Measurements from ENCODE around the gene PTGER3. TPM values are rescaled to one million over a fixed set of nuclear protein-coding genes. Genes with fewer than 3 reads are reported as not detected.
"Not testable (repeated sequence)": the region's sequence is repeated elsewhere in the genome, so short reads cannot be mapped to it uniquely, and the experiment has no call there.

The PTGER3 gene
- total RNA-seq, 1 experiment from 2014 or later, result not detected

DNA sequence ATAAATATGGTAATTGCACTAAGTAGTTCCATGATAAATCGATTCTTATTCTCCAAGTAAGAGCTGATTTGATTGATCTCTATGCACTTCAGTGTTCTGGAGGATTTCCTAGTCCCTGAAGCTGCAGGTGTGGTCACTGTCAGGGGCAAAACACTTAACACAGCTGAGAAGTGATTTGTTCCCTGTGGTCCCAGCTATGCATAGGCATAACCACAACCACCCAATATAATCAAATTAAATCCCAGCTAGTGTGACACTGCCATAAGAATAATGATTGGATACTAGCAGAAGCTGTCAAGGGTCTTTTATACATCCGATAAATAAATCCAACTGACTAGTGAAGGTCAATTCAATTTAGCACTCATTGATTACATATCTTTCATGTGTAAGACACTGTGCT lies 60.1 kb downstream of the PTGER3 start:
- Mint-ChIP-seq H3K4me1 (ENCODE audit: low read depth, unreplicated experiment) (no peaks in the 10 kb centered on the region), H3K27ac (ENCODE audit: unreplicated experiment) (no peak overlapping the region), H3K27me3 (ENCODE audit: insufficient read depth, unreplicated experiment) (peaks cover 2% of the 10 kb centered on the region), H3K4me3 (ENCODE audit: unreplicated experiment) (no peak overlapping the region), H3K36me3 (ENCODE audit: insufficient read depth, unreplicated experiment) (no peaks in the 10 kb centered on the region), H3K9me3 (ENCODE audit: unreplicated experiment) (no peaks in the 10 kb centered on the region)
- Histone ChIP-seq H3K27me3 (replicated peaks; ENCODE audit: control insufficient read depth, insufficient read depth, low read length) (no peaks in the 10 kb centered on the region), H3K4me3 (ENCODE audit: low read depth, low read length) (no peak overlapping the region), H3K36me3 (ENCODE audit: control insufficient read depth, insufficient read depth, low read length) (no peaks in the 10 kb centered on the region), H3K9me3 (no peaks in the 10 kb centered on the region), H3K4me1 (no peaks in the 10 kb centered on the region)
- CTCF ChIA-PET, result no interaction called here
- POLR2A ChIA-PET, result no interaction called here
- intact Hi-C loops (cut with micrococcal nuclease; ENCODE audit: unreplicated experiment), result no loop called here
- no TSS peak for BruUV-seq (replicated peaks)
- DNase-seq, result no peak
- TF ChIP-seq, protein P1, sequence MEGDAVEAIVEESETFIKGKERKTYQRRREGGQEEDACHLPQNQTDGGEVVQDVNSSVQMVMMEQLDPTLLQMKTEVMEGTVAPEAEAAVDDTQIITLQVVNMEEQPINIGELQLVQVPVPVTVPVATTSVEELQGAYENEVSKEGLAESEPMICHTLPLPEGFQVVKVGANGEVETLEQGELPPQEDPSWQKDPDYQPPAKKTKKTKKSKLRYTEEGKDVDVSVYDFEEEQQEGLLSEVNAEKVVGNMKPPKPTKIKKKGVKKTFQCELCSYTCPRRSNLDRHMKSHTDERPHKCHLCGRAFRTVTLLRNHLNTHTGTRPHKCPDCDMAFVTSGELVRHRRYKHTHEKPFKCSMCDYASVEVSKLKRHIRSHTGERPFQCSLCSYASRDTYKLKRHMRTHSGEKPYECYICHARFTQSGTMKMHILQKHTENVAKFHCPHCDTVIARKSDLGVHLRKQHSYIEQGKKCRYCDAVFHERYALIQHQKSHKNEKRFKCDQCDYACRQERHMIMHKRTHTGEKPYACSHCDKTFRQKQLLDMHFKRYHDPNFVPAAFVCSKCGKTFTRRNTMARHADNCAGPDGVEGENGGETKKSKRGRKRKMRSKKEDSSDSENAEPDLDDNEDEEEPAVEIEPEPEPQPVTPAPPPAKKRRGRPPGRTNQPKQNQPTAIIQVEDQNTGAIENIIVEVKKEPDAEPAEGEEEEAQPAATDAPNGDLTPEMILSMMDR (IDR thresholded peaks at IDR 0.05; ENCODE audit: insufficient read depth in 1 of 2, low read depth in 1 of 2, low read length in 1 of 2, severe bottlenecking in 1 of 2, unreplicated experiment in 1 of 2), result no peak

DNA sequence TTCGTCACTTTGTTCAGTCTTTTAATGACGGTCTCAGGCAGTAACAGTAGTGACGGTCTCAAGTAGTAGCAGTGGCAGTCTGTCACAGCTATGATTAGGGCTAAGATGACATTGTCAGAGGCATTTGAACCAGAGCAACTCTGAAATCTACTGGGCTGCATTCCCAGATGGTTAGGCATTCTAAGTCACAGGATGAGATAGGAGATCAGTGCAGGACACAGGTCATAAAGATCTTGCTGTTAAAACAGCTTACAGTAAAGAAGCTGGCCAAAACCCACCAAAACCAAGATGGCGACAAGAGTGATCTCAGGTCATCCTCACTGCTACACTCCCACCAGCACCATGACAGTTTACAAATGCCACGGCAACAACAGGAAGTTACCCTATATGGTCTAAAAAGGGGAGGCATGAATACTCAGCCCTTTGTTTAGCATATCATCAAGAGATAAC lies 61.8 kb downstream of the PTGER3 start:
- H3K27me3 Mint-ChIP-seq (ENCODE audit: insufficient read depth, unreplicated experiment); H3K4me1 ChIP-seq; DNase-seq; CTCF ChIA-PET; H3K36me3 ChIP-seq (ENCODE audit: control insufficient read depth, insufficient read depth, low read length); POLR2A ChIA-PET; H3K9me3 ChIP-seq; H3K4me1 Mint-ChIP-seq (ENCODE audit: low read depth, unreplicated experiment); H3K36me3 Mint-ChIP-seq (ENCODE audit: insufficient read depth, unreplicated experiment); H3K4me3 ChIP-seq (ENCODE audit: low read depth, low read length); H3K27ac Mint-ChIP-seq (ENCODE audit: unreplicated experiment); H3K4me3 Mint-ChIP-seq (ENCODE audit: unreplicated experiment); intact Hi-C loops (cut with micrococcal nuclease; ENCODE audit: unreplicated experiment); H3K27me3 ChIP-seq (replicated peaks; ENCODE audit: control insufficient read depth, insufficient read depth, low read length); BruUV-seq (replicated peaks); H3K9me3 Mint-ChIP-seq (ENCODE audit: unreplicated experiment): not testable (repeated sequence)

DNA sequence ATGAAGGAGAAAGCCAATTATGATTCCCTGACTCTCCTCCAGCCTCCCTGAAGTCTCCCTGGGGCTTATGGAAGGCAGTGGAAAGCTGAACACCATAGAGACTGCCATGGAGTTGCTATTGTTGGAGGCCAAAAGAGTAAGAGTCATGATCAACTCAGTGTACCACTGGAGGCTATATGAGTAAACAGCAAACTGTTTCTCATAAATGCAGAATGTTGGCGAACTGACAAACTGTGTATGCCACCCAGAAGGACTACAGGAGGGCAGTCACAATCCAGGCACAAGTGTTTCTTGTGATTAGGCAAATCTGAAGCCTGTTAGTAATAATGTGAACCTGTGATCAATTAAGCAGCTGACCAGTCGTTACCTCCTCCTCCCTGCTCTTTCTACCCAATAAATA lies 62.3 kb downstream of the PTGER3 start:
- H3K36me3 ChIP-seq (ENCODE audit: control insufficient read depth, insufficient read depth, low read length); H3K4me3 Mint-ChIP-seq (ENCODE audit: unreplicated experiment); H3K4me3 ChIP-seq (ENCODE audit: low read depth, low read length); DNase-seq; H3K9me3 Mint-ChIP-seq (ENCODE audit: unreplicated experiment); H3K36me3 Mint-ChIP-seq (ENCODE audit: insufficient read depth, unreplicated experiment); POLR2A ChIA-PET; H3K4me1 ChIP-seq; H3K9me3 ChIP-seq; H3K27me3 Mint-ChIP-seq (ENCODE audit: insufficient read depth, unreplicated experiment); H3K27ac Mint-ChIP-seq (ENCODE audit: unreplicated experiment); BruUV-seq (replicated peaks); intact Hi-C loops (cut with micrococcal nuclease; ENCODE audit: unreplicated experiment); H3K27me3 ChIP-seq (replicated peaks; ENCODE audit: control insufficient read depth, insufficient read depth, low read length); CTCF ChIA-PET; H3K4me1 Mint-ChIP-seq (ENCODE audit: low read depth, unreplicated experiment): not testable (repeated sequence)

DNA sequence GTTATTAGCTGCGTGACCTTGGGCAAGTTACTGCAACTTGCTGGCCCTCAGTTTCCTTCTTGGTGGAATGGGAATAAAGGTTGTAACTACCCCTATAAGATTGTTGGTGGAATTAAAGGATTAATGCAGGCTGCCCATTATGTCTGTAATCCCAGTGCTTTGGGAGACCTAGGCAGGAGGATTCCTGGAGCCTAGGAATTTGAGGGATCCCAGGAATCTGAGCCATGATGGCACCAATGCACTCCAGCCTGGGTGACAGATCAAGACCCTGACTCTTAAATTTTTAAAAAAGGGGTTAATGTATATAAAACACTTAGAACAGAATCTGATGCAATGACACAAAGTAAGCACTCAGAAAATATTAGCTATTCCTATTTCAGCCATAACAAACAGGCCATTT lies 67.3 kb downstream of the PTGER3 start:
- no peaks in the 10 kb centered on the region for H3K36me3 ChIP-seq (ENCODE audit: control insufficient read depth, insufficient read depth, low read length)
- H3K4me1 Mint-ChIP-seq (ENCODE audit: low read depth, unreplicated experiment), result no peaks in the 10 kb centered on the region
- H3K27me3 ChIP-seq (replicated peaks; ENCODE audit: control insufficient read depth, insufficient read depth, low read length), result no peaks in the 10 kb centered on the region
- CTCF ChIA-PET, result no interaction called here
- TF ChIP-seq, protein P1 (IDR thresholded peaks at IDR 0.05; ENCODE audit: insufficient read depth in 1 of 2, low read depth in 1 of 2, low read length in 1 of 2, severe bottlenecking in 1 of 2, unreplicated experiment in 1 of 2), result no peak
- intact Hi-C loops (cut with micrococcal nuclease; ENCODE audit: unreplicated experiment), result no loop called here
- no peaks in the 10 kb centered on the region for H3K4me1 ChIP-seq
- H3K36me3 Mint-ChIP-seq (ENCODE audit: insufficient read depth, unreplicated experiment), result no peaks in the 10 kb centered on the region
- H3K9me3 ChIP-seq, result no peaks in the 10 kb centered on the region
- H3K4me3 ChIP-seq (ENCODE audit: low read depth, low read length), result no peak overlapping the region
- H3K27ac Mint-ChIP-seq (ENCODE audit: unreplicated experiment), result no peak overlapping the region
- H3K27me3 Mint-ChIP-seq (ENCODE audit: insufficient read depth, unreplicated experiment), result peaks cover 8% of the 10 kb centered on the region
- no peak overlapping the region for H3K4me3 Mint-ChIP-seq (ENCODE audit: unreplicated experiment)
- H3K9me3 Mint-ChIP-seq (ENCODE audit: unreplicated experiment), result no peaks in the 10 kb centered on the region
- no peak for DNase-seq
- POLR2A ChIA-PET, result no interaction called here
- BruUV-seq (replicated peaks), result no TSS peak
